HL-60 (cell line): Measurements from ENCODE around the gene ASIC1.

Experiments
- POLR2AphosphoS5 ChIP-seq: IDR thresholded peaks from 2 replicates; pipeline ENCODE4 v1.6.1; 2012; ENCODE audit warnings: low read depth
- TF ChIP-seq, protein P1 (sequence below): IDR thresholded peaks from one replicate; pipeline ENCODE4 v1.5.1; 2011; ENCODE audit warnings: low read length, control low read depth, inconsistent platforms; ENCODE audit not compliant: insufficient read depth

DNA sequence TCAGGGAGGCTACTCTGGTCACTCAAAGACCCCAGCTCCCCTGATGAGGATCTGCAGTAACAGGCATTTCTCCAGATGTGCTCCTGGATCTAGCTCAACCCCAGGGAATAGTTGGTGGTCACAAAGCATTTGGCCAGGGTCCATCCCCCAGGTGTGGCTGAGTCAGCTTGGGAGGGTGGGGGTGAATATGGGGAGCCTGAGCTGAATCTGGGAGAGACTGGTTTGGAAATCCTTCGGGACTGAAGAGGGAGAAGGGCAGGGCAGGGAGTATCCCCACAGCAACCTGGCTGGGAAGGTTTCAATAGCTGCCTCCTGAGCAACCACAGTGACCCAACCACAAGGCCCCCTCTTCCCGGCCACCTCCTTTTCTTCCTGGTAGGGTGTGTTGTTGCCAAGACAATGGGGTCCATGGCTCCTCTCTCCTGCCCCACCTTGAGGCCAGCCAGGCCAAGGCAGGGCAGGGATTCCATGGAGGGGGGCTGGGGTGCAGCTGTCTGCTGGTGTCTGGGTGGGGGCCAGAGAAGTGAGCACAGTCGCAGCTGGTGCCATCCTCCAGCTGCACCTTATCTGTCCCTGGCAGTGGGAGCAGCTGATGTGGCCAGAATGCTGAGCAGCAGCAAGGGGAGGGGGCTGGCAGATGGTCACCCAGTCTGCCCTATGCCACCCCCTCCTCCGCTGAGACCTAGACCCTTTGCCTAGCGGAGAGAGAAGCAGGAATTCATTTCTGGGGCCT, 5.5 kb downstream of the ASIC1 start:
- TF ChIP-seq, protein P1, sequence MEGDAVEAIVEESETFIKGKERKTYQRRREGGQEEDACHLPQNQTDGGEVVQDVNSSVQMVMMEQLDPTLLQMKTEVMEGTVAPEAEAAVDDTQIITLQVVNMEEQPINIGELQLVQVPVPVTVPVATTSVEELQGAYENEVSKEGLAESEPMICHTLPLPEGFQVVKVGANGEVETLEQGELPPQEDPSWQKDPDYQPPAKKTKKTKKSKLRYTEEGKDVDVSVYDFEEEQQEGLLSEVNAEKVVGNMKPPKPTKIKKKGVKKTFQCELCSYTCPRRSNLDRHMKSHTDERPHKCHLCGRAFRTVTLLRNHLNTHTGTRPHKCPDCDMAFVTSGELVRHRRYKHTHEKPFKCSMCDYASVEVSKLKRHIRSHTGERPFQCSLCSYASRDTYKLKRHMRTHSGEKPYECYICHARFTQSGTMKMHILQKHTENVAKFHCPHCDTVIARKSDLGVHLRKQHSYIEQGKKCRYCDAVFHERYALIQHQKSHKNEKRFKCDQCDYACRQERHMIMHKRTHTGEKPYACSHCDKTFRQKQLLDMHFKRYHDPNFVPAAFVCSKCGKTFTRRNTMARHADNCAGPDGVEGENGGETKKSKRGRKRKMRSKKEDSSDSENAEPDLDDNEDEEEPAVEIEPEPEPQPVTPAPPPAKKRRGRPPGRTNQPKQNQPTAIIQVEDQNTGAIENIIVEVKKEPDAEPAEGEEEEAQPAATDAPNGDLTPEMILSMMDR, result no peak
- TF ChIP-seq POLR2AphosphoS5, result no peak
